PC-3 (cell line): ENCODE data around the gene TDRD7. TPM values are rescaled to one million over a fixed set of nuclear protein-coding genes. Genes with fewer than 3 reads are reported as not detected.

ENCODE experiments used
- ATAC-seq: fragments of 200-7000 bp; cut with Tn5 transposase; 2 replicates; pipeline ENCODE4 v1.9.1; 2020; ENCODE audit warnings: mild to moderate bottlenecking, moderate library complexity
- BruUV-seq: library from RNA; stranded (reverse); fragments of 400-500 nt; replicated peaks from 2 replicates; lab custom pipeline; 2021; lab: Mats Ljungman, UMichigan
- CTCF ChIA-PET: fragments of 300-600 bp; sonication (Branson Sonifier 250); formaldehyde crosslinking; loops from one replicate; lab custom pipeline; 2022; ENCODE audit warnings: antibody characterized with exemption; lab: Charles Lee
- POLR2A ChIA-PET: fragments of 300-600 bp; sonication (Branson Sonifier 250); formaldehyde crosslinking; loops from one replicate; lab custom pipeline; 2022; ENCODE audit warnings: antibody characterized with exemption; ENCODE audit not compliant: unreplicated experiment; lab: Charles Lee
- DNase-seq: peaks from one replicate; pipeline ENCODE4 v3.0.0-alpha.2; 2015
- H2AFZ ChIP-seq: fragments of 300-600 bp; sonication (generic); 2 replicates; pipeline ENCODE4 v1.6.0; 2016; ENCODE audit warnings: antibody characterized with exemption, low read length
- H3F3A ChIP-seq: fragments of 300-600 bp; sonication (generic); one replicate; pipeline ENCODE4 v1.6.0; 2017; ENCODE audit warnings: antibody characterized with exemption, low read length, control low read depth, mild to moderate bottlenecking; ENCODE audit not compliant: unreplicated experiment
- H3K27ac ChIP-seq: fragments of 300-600 bp; sonication (generic); 2 replicates; pipeline ENCODE4 v1.5.1; 2016; ENCODE audit warnings: mild to moderate bottlenecking, low read length
- H3K27me3 ChIP-seq: fragments of 300-600 bp; sonication (generic); 2 replicates; pipeline ENCODE4 v1.6.1; 2016; ENCODE audit warnings: low read length, mixed read lengths
- H3K36me3 ChIP-seq: fragments of 300-600 bp; sonication (generic); 2 replicates; pipeline ENCODE4 v1.6.1; 2016; ENCODE audit warnings: low read depth, mixed run types, low read length, mixed read lengths
- H3K4me1 ChIP-seq: fragments of 300-600 bp; sonication (generic); 2 replicates; pipeline ENCODE4 v1.5.1; 2016; ENCODE audit warnings: low read length; ENCODE audit not compliant: insufficient read depth
- H3K4me2 ChIP-seq: fragments of 300-600 bp; sonication (generic); 2 replicates; pipeline ENCODE4 v1.6.0; 2016; ENCODE audit warnings: low read length
- H3K4me3 ChIP-seq: fragments of 300-600 bp; sonication (generic); 2 replicates; pipeline ENCODE4 v1.5.1; 2016; ENCODE audit warnings: mild to moderate bottlenecking, low read length, mixed read lengths
- H3K79me2 ChIP-seq: fragments of 300-600 bp; sonication (generic); 2 replicates; pipeline ENCODE4 v1.6.1; 2017; ENCODE audit warnings: low read length, mixed read lengths
- H3K9ac ChIP-seq: fragments of 300-600 bp; sonication (generic); 2 replicates; pipeline ENCODE4 v1.6.0; 2016; ENCODE audit warnings: mild to moderate bottlenecking, low read length
- H3K9me2 ChIP-seq: fragments of 300-600 bp; sonication (generic); replicated peaks from 2 replicates; pipeline ENCODE4 v1.6.1; 2016; ENCODE audit warnings: mixed run types, low read length, mixed read lengths
- H3K9me3 ChIP-seq: fragments of 300-600 bp; sonication (generic); 2 replicates; pipeline ENCODE4 v1.6.1; 2016; ENCODE audit warnings: low read length, mixed read lengths
- H4K20me1 ChIP-seq: fragments of 300-600 bp; sonication (generic); 2 replicates; pipeline ENCODE4 v1.6.1; 2016; ENCODE audit warnings: low read length, mixed read lengths
- CTCF ChIP-seq: fragments of 300-600 bp; sonication (generic); conservative IDR thresholded peaks from 2 replicates; pipeline ENCODE4 v1.5.1; 2017; ENCODE audit warnings: antibody characterized with exemption, low read depth, mild to moderate bottlenecking, low read length
- EZH2 ChIP-seq: fragments of 300-600 bp; sonication (generic); IDR thresholded peaks from one replicate; pipeline ENCODE4 v1.6.1; 2017; ENCODE audit warnings: antibody characterized with exemption, mild to moderate bottlenecking, low read length; ENCODE audit not compliant: unreplicated experiment
- EZH2phosphoT487 ChIP-seq: fragments of 300-600 bp; sonication (generic); IDR thresholded peaks from 2 replicates; pipeline ENCODE4 v1.6.1; 2018; ENCODE audit warnings: mild to moderate bottlenecking, antibody characterized with exemption, low read length, borderline replicate concordance
- intact Hi-C: fragments of 100-400 bp; cut with micrococcal nuclease; formaldehyde crosslinking; loops from 2 replicates; pipeline ENCODE4 v1.9.0; 2023
- total RNA-seq: library from RNA; depleted of rRNA; stranded (reverse); fragments of >200 nt; gene quantifications from 2 replicates; pipeline ENCODE4 v1.2.3, GENCODE V29; 2014

The TDRD7 gene
- total RNA-seq, 1 experiment from 2014 or later, result 4.2 TPM

- DNase-seq (no peak), ATAC-seq (no peak)
- Histone ChIP-seq H3F3A (no peaks in the 10 kb centered on the region), H3K4me2 (no peak overlapping the region), H2AFZ (no peak overlapping the region), H3K4me1 (peaks cover 19% of the 10 kb centered on the region), H3K79me2 (no peaks in the 10 kb centered on the region), H3K9ac (no peak overlapping the region), H3K36me3 (no peaks in the 10 kb centered on the region), H4K20me1 (no peaks in the 10 kb centered on the region), H3K9me3 (no peaks in the 10 kb centered on the region), H3K27me3 (no peaks in the 10 kb centered on the region), H3K27ac (no peak overlapping the region), H3K4me3 (no peak overlapping the region), H3K9me2 (no peaks in the 10 kb centered on the region)
- TF ChIP-seq EZH2phosphoT487 (no peak), CTCF (no peak), EZH2 (no peak)
- POLR2A ChIA-PET, result no interaction called here
- intact Hi-C loops, result no loop called here
- BruUV-seq, result no TSS peak
- CTCF ChIA-PET, result no interaction called here
Measured at GRCh38 chr9:97527626-97528528, 116.0 kb downstream of the TDRD7 start.

GRCh38 chr9:97528529-97529230, 116.8 kb downstream of the TDRD7 start:
- DNase-seq (peak; percentile 9), ATAC-seq (no peak; the same call in 1 of the 2 replicates)
- Histone ChIP-seq H3K79me2 (no peaks in the 10 kb centered on the region), H3K9me3 (no peaks in the 10 kb centered on the region), H3K4me1 (peaks cover 19% of the 10 kb centered on the region), H3K27me3 (no peaks in the 10 kb centered on the region), H2AFZ (no peak overlapping the region), H3F3A (no peaks in the 10 kb centered on the region), H3K9me2 (no peaks in the 10 kb centered on the region), H3K9ac (no peak overlapping the region), H3K36me3 (no peaks in the 10 kb centered on the region), H3K4me3 (no peak overlapping the region), H3K4me2 (no peak overlapping the region), H4K20me1 (no peaks in the 10 kb centered on the region), H3K27ac (no peak overlapping the region)
- POLR2A ChIA-PET, result no interaction called here
- no peak for TF ChIP-seq EZH2
- TF ChIP-seq EZH2phosphoT487, result no peak
- no peak for TF ChIP-seq CTCF
- no TSS peak for BruUV-seq
- intact Hi-C loops, result no loop called here
- CTCF ChIA-PET, result no interaction called here
